Measurements from ENCODE around the gene PCBP2. TPM values are rescaled to one million over a fixed set of nuclear protein-coding genes. Genes with fewer than 3 reads are reported as not detected.
A peak's percentile ranks its signal among the peaks of the same experiment; 100 is the strongest.

PCBP2 gene
- total and polyA plus RNA-seq, 2 donors (not counting 3 experiments of a cell fraction or from before 2014, with no cell fraction given): 526 to 995 TPM

GRCh38 chr12:53499266-53500141 lies 47.6 kb downstream of the PCBP2 start, which contains the start of gene MAP3K12:
Gene MAP3K12 (minus strand): TSS chr12:53499458. CDS start chr12:53487391, 12,067 bp downstream.
- FAIRE-seq: peak; percentile 74
- Histone ChIP-seq H3K79me2 (ENCODE audit: control insufficient read depth, insufficient read depth, low read length) (peaks cover 15% of the 10 kb centered on the region), H4K20me1 (replicated peaks; ENCODE audit: control insufficient read depth, extremely low read depth, insufficient read depth, low read length) (no peaks in the 10 kb centered on the region), H3K27me3 (ENCODE audit: control insufficient read depth in 2 of 2, insufficient read depth in 2 of 2, low read length in 2 of 2) (no peaks in the 10 kb centered on the region), H3K27ac (ENCODE audit: insufficient read depth, low read depth, low read length) (peak within 1 kb of the TSS; percentile 19), H3K9me3 (replicated peaks; ENCODE audit: control insufficient read depth, insufficient read depth, low read length) (no peaks in the 10 kb centered on the region), H3K9ac (replicated peaks; ENCODE audit: extremely low read depth, insufficient read depth, low read length) (peak within 1 kb of the TSS; percentile 49), H3K4me3 (replicated peaks in 1 of 3; ENCODE audit: insufficient read depth in 1 of 3, low read depth in 1 of 3, low read length in 3 of 3) (peak within 1 kb of the TSS; percentile 44 to 52 (median 51)), H3K36me3 (ENCODE audit: control insufficient read depth in 2 of 2, extremely low read depth in 1 of 2, insufficient read depth in 2 of 2, low read length in 2 of 2) (peaks cover 0 to 2% of the 10 kb centered on the region in 2 experiments), H3K9me1 (replicated peaks; ENCODE audit: control insufficient read depth, extremely low read depth, insufficient read depth, low read length) (no peaks in the 10 kb centered on the region), H3K4me1 (ENCODE audit: control insufficient read depth, extremely low read depth, insufficient read depth, low read length) (peaks cover 32% of the 10 kb centered on the region), H2AFZ (ENCODE audit: low read depth, low read length) (peak within 1 kb of the TSS; percentile 57), H3K4me2 (ENCODE audit: insufficient read depth, low read length) (peak within 1 kb of the TSS; percentile 56)
- peak; percentile 46 for DNase-seq (ENCODE audit: low read depth, low spot score)
- intact Hi-C loops (cut with micrococcal nuclease) (loop anchor here (2.0 to 5.0 kb wide), 2 partner anchors 47 to 277 kb away; partner anchors contain the start of gene PCBP2), dilution Hi-C loops (cut with MboI; ENCODE audit: extremely low pct_ligation_motif_present, low sequenced_read_pairs) (no loop called here)
- ChIA-PET POLR2A (no interaction called here), CTCF (interaction anchor here (0.6 to 2.5 kb wide), 8 partner anchors 9 to 1314 kb away, joined by 3 to 9 read pairs (median 4); no protein-coding TSS in a partner anchor)
- TF ChIP-seq FOS (IDR thresholded peaks at IDR 0.05; ENCODE audit: borderline replicate concordance, insufficient read depth, low read length): no peak
- no peak for TF ChIP-seq JUN (IDR thresholded peaks at IDR 0.05; ENCODE audit: borderline replicate concordance, insufficient read depth, insufficient read length, low read depth)
- no peak for TF ChIP-seq CTCF (IDR thresholded peaks at IDR 0.05; ENCODE audit: extremely low read depth in 1 of 2, insufficient read depth in 1 of 2, low read depth in 1 of 2, low read length in 2 of 2)
- TF ChIP-seq MAX (IDR thresholded peaks at IDR 0.05; ENCODE audit: insufficient read depth, insufficient read length): no peak
- no TSS peak for BruUV-seq (replicated peaks)

Measured in endothelial cell of umbilical vein (primary cell).